Vagina (tissue), 2 donors: ENCODE measurements around the gene MIOX.

Experiments used
- CTCF ChIP-seq, 3 experiments: fragments of 450-650 bp in 2 of 3; fragments of 200-600 bp in 1 of 3; sonication (generic) in 1 of 3; IDR thresholded peaks; one replicate each; pipeline ENCODE4 v1.5.1; 2017 to 2019; ENCODE audit warnings: antibody characterized with exemption in 3 of 3, mild to moderate bottlenecking in 2 of 3, moderate library complexity in 2 of 3
- POLR2A ChIP-seq, 2 donors: fragments of 450-650 bp; IDR thresholded peaks; one replicate each; pipeline ENCODE4 v1.6.1; 2017; ENCODE audit warnings: antibody characterized with exemption in 2 of 2, mild to moderate bottlenecking in 2 of 2, moderate library complexity in 2 of 2

GRCh38 chr22:50488886-50489285, 2.2 kb downstream of the MIOX start:
- TF ChIP-seq CTCF (IDR thresholded peaks at IDR 0.05) (no peak), POLR2A (IDR thresholded peaks at IDR 0.05) (no peak)
